Measurements from ENCODE around the gene PRKCG.
"Not testable (repeated sequence)": the region's sequence is repeated elsewhere in the genome, so short reads cannot be mapped to it uniquely, and the experiment has no call there.

PRKCG gene

DNA sequence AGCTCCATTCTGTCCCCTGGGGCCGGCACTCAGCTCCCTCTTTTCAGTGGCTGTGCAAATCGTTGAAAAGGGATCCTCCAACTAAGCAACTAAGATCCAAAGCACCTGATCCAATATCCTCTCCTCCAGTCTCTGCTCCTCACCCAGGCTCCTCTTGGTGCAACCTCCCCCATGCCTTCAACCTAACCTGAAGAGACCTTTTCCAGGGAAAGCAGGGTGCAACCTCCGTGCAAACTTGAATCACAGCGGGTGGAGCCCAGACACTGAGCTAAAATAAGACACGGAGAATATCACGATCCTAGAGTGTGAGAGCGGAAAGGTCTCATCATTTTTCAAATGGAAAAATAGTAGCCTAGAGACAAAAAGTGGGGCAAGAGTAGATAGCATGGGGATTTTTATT, 35.4 kb downstream of the PRKCG start:
- Histone ChIP-seq H3K9ac (no peak overlapping the region), H3K4me1 (no peaks in the 10 kb centered on the region), H3K36me3 (no peaks in the 10 kb centered on the region), H3K27me3 (peaks cover 15% of the 10 kb centered on the region), H3K4me2 (no peak overlapping the region), H4K20me1 (no peaks in the 10 kb centered on the region), H3K9me3 (peaks cover 9% of the 10 kb centered on the region; the same call in 1 of the 2 replicates), H3K27ac (no peak overlapping the region), H3K4me3 (no peak overlapping the region)
- no peak for TF ChIP-seq Cebpa-rat (IDR thresholded peaks at IDR 0.05)

DNA sequence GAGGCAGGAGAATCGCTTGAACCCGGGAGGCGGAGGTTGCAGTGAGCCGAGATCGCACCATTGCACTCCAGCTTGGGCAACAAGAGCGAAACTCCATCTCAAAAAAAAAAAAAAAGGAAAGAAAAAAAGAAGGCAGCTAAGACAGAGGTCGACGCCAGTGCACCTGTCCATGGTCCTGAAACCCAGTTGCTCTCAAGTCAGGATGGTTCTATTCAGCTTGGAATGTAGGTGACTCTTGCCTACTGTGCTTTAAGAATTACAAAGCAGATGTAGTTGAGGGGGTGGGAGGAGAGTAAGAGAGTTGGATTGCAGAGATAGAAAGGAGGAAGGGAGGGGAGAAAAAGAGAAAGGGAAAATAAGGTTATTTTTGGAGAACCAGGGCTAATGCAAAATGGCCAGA, 45.7 kb downstream of the PRKCG start:
- H3K27me3 ChIP-seq: no peaks in the 10 kb centered on the region
- no peak overlapping the region for H3K4me3 ChIP-seq
- no peak overlapping the region for H3K9ac ChIP-seq
- no peaks in the 10 kb centered on the region; the same call in 1 of the 2 replicates for H4K20me1 ChIP-seq
- no peak overlapping the region for H3K27ac ChIP-seq
- 0 out of 2 replicates have a peak, but pooled peaks cover 6% of the 10 kb centered on the region for H3K9me3 ChIP-seq
- H3K4me2 ChIP-seq: no peak overlapping the region
- no peak for TF ChIP-seq Cebpa-rat (IDR thresholded peaks at IDR 0.05)
- H3K36me3 ChIP-seq: no peaks in the 10 kb centered on the region
- no peaks in the 10 kb centered on the region for H3K4me1 ChIP-seq

DNA sequence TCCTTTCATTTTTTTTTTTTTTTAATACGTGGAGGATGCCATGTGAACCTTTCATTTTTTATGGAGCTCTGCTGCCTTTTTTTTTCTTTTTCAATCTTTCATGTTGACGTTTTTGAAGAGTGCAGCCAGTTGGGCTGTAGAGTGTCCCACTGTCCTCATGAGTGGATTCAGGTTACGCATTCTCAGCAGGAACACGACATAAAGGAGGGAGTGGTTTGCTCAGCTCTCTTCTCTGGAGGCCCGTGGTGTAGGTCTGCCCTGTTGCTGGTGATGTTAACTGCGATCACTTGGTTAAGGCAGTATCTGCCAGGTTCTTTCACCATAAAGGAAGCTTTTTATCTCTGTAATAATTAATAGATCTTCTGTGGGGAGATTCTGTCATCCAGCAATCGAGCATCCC, 54.0 kb downstream of the PRKCG start:
- Histone ChIP-seq H3K4me2 (no peak overlapping the region), H3K4me1 (no peaks in the 10 kb centered on the region), H3K9me3 (no peaks in the 10 kb centered on the region), H4K20me1 (no peaks in the 10 kb centered on the region), H3K36me3 (no peaks in the 10 kb centered on the region), H3K4me3 (no peak overlapping the region), H3K27ac (no peak overlapping the region), H3K9ac (no peak overlapping the region), H3K27me3 (no peaks in the 10 kb centered on the region)
- TF ChIP-seq Cebpa-rat (IDR thresholded peaks at IDR 0.05): no peak

DNA sequence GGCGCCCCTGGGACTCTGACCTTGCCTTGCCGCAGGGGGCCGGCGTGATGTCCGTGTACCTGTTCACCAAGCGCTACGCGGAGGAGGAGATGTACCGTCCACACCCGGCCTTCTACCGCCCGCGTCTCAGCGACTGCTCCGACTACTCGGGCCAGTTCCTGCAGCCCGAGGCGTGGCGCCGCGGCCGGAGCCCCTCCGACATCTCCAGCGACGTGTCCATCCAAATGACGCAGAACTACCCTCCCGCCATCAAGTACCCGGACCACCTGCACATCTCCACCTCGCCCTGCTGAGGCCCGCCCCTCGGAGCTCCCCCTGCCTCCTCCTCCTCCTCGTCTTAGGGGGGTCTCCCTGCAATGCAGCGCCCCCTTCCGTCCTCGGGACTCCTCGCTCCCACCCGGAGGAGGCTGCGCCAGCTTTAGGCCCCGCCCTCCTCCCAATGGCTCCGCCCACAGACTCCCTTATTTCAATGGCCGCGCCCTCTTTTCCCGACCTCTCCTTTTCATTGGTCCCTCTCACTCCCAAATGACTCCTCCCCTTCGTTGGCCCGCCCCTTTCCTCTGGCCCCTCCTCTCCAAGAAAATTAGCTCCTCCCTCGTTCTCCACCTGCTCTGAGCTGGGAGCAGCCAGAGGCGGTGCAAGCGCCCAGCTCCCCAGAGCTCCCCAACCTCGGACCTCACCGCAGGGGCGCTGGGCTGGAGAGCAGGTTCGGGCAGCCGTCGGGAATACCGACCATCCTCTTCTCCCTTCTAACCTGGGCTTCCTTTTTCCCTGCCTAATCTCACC, 60.2 kb downstream of the PRKCG start:
- Histone ChIP-seq H3K4me2 (no peak overlapping the region), H3K4me3 (no peak overlapping the region), H3K9me3 (peaks cover 11% of the 10 kb centered on the region), H3K27me3 (no peaks in the 10 kb centered on the region), H3K36me3 (no peaks in the 10 kb centered on the region), H4K20me1 (no peaks in the 10 kb centered on the region), H3K27ac (no peak overlapping the region), H3K4me1 (no peaks in the 10 kb centered on the region), H3K9ac (no peak overlapping the region)
- no peak for TF ChIP-seq Cebpa-rat (IDR thresholded peaks at IDR 0.05)

DNA sequence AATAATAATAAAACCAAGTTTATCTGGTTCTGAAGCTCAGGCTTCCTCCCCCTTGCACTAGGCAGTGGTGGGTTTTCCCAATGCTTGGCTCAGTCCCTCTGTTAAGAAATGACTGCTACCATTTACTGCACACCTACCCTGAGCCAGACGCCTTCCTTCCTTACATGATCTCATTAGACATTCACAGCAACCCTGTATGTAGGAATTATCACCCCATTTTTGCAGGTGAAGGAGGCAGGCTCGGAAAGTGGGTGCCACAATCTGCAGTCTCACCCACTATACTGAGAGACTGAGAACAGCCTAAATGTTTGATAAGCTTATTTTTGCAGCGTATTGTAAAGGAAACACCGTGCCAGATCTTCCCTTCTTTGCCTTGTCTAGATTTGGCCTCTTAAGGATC, 62.4 kb downstream of the PRKCG start:
- Histone ChIP-seq H3K9me3 (peaks cover 11% of the 10 kb centered on the region), H3K4me3 (no peak overlapping the region), H3K27me3 (no peaks in the 10 kb centered on the region), H3K4me1 (no peaks in the 10 kb centered on the region), H4K20me1 (no peaks in the 10 kb centered on the region), H3K4me2 (no peak overlapping the region), H3K36me3 (no peaks in the 10 kb centered on the region), H3K9ac (no peak overlapping the region), H3K27ac (no peak overlapping the region)
- no peak for TF ChIP-seq Cebpa-rat (IDR thresholded peaks at IDR 0.05)

DNA sequence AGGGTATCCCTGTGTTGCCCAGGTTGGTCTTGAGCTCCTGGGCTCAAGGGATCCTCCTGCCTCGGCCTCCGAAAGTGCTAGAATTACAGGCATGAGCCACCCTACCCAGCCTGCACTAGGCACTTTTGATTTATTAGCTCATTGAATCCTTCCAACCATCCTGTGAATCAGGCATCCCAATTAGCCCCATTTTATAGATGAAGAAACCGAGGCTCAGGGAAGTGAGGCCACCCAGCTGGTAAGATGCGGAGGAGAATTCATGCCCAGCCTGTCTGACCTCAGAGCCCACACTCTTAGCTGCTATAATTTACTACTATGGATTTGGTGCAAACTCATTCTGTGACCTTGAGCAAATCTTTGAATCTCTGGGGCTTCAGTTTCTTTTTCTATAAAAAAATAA, 62.9 kb downstream of the PRKCG start:
- H3K4me3 ChIP-seq: no peak overlapping the region
- no peak overlapping the region for H3K4me2 ChIP-seq

DNA sequence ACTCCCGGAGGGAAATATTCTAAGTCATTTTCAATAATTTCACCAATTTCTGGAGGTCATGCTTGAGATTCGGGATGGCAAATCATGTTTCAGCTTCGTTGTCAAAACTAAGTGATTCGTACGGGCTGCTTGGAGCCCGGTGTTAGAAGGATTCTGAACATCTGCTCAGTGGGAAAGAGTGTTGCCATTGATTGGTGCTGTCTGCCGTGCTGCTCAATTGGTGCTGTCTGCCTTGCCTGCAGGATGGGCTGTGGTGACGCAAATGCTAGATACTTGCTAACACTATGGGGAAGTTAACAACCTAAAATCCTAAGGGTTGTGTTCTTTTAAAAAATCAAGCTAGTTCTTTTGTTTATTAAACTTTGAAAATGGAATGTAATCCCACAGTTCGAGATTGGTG, 63.4 kb downstream of the PRKCG start:
- Histone ChIP-seq H3K4me1 (no peaks in the 10 kb centered on the region), H3K4me3 (no peak overlapping the region), H3K27ac (no peak overlapping the region), H3K27me3 (no peaks in the 10 kb centered on the region), H3K9me3 (peaks cover 11% of the 10 kb centered on the region), H3K36me3 (no peaks in the 10 kb centered on the region), H4K20me1 (no peaks in the 10 kb centered on the region), H3K4me2 (no peak overlapping the region), H3K9ac (no peak overlapping the region)
- TF ChIP-seq Cebpa-rat (IDR thresholded peaks at IDR 0.05): no peak

More for the DNA sequence above, 62.9 kb downstream of the PRKCG start:
- no peak for TF ChIP-seq Cebpa-rat (IDR thresholded peaks at IDR 0.05)
- Histone ChIP-seq H3K36me3 (no peaks in the 10 kb centered on the region), H4K20me1 (no peaks in the 10 kb centered on the region), H3K4me1 (no peaks in the 10 kb centered on the region), H3K9ac (no peak overlapping the region), H3K27me3 (no peaks in the 10 kb centered on the region), H3K9me3 (peaks cover 11% of the 10 kb centered on the region), H3K27ac (no peak overlapping the region)

DNA sequence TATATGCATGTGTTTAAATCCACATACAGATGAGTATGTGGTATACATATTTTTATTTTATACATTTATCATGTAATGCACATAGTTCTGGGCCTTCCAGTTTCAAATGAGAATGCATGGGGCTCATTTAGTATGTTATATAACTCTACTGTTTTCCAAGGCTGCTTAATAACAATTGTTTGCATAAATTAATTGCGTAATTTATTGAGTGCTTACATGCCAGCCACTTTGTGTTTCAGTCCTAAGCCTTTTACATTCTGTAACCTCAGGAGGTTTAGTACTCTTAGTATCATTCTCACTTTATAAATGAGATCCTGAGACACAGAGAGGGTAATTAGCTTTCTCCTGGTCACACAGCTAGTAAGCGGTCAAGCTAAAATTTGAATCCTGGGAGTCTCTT, 64.0 kb downstream of the PRKCG start:
- Histone ChIP-seq H3K9ac (no peak overlapping the region), H3K27me3 (no peaks in the 10 kb centered on the region), H3K9me3 (peaks cover 11% of the 10 kb centered on the region), H3K36me3 (no peaks in the 10 kb centered on the region), H3K27ac (no peak overlapping the region), H3K4me2 (no peak overlapping the region), H3K4me3 (no peak overlapping the region), H4K20me1 (no peaks in the 10 kb centered on the region), H3K4me1 (peaks cover 5% of the 10 kb centered on the region)
- TF ChIP-seq Cebpa-rat (IDR thresholded peaks at IDR 0.05): no peak; the same call in 1 of the 2 replicates

DNA sequence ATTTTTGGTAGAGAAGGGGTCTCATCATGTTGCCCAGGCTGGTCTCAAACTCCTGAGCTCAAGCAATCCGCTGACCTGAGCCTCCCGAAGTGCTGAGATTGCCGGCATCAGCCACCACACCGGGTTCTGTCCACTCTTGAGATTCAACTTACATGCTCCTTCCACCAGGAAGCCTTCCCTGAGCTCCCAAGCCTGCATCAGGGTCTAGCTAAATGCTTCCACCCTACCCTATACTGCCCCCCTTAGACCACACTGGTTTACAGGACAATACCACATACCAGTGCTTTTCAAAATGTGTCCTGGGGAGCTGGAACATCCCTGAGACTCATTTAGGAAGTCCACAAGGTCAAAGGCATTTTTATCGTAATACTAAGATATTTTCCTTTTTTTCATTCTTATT, 65.6 kb downstream of the PRKCG start:
- Histone ChIP-seq H3K9me3 (peaks cover 2% of the 10 kb centered on the region; the same call in 1 of the 2 replicates), H3K4me1 (peaks cover 20% of the 10 kb centered on the region), H3K4me2 (no peak overlapping the region), H3K9ac (no peak overlapping the region), H3K4me3 (no peak overlapping the region), H3K36me3 (no peaks in the 10 kb centered on the region), H4K20me1 (no peaks in the 10 kb centered on the region), H3K27ac (no peak overlapping the region), H3K27me3 (no peaks in the 10 kb centered on the region)
- no peak for TF ChIP-seq Cebpa-rat (IDR thresholded peaks at IDR 0.05)

DNA sequence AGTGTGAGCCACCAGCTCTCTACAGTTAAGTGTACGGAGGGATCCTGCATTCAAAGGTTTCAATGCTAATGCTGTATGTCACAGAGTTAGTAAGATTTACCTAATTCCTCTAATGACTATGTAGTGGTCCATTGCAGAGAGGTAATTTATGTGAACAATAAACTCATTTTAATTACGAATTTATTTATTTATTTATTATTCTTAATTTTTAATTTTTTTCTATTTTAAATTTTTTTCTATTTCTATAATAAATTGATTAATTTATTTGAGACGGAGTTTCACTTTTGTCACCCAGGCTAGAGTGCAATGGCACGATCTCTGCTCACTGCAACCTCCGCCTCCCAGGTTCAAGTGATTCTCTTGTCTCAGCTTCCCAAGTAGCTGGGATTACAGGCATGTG, 66.6 kb downstream of the PRKCG start:
- not testable (repeated sequence) for H3K4me3 ChIP-seq, H3K4me2 ChIP-seq

More for the DNA sequence above, 66.6 kb downstream of the PRKCG start:
- not testable (repeated sequence) for H3K9me3 ChIP-seq, H3K36me3 ChIP-seq, H4K20me1 ChIP-seq, H3K27me3 ChIP-seq, H3K27ac ChIP-seq, H3K9ac ChIP-seq
- peaks cover 20% of the 10 kb centered on the region for H3K4me1 ChIP-seq

All from BLaER1 (cell line).